Sciatic nerve (tissue), 2 donors: ENCODE results near the gene SMPDL3A. TPM values are rescaled to one million over a fixed set of nuclear protein-coding genes. Genes with fewer than 3 reads are reported as not detected.
A peak's percentile ranks its signal among the peaks of the same experiment; 100 is the strongest.
"Not testable (repeated sequence)": the region's sequence is repeated elsewhere in the genome, so short reads cannot be mapped to it uniquely, and the experiment has no call there.

Source experiments
- ATAC-seq: fragments of 200-7000 bp; cut with Tn5 transposase; one replicate; pipeline ENCODE4 v1.9.1; 2020; ENCODE audit warnings: mild to moderate bottlenecking, moderate library complexity
- DNase-seq: peaks from one replicate; pipeline ENCODE4 v3.0.0-alpha.2; 2020; ENCODE audit warnings: low spot score
- intact Hi-C: fragments of 100-400 bp; cut with DNase I; formaldehyde crosslinking; loops from one replicate; pipeline ENCODE4 v1.14.2; 2022
- total RNA-seq: library from RNA; stranded (reverse); fragmentation: NEBNext Ultra II Directional; extraction: Animal tissue kit (Norgen Biotek cat#: 25700); gene quantifications from one replicate; pipeline ENCODE4 v1.2.1, GENCODE V29; 2021
- donor health status: DM: no; HTN: no; CAD: no.
- donor health status: DM: no; HTN: no; CAD: no.

The SMPDL3A gene, protein sequence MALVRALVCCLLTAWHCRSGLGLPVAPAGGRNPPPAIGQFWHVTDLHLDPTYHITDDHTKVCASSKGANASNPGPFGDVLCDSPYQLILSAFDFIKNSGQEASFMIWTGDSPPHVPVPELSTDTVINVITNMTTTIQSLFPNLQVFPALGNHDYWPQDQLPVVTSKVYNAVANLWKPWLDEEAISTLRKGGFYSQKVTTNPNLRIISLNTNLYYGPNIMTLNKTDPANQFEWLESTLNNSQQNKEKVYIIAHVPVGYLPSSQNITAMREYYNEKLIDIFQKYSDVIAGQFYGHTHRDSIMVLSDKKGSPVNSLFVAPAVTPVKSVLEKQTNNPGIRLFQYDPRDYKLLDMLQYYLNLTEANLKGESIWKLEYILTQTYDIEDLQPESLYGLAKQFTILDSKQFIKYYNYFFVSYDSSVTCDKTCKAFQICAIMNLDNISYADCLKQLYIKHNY
- total RNA-seq = 9.3 TPM

DNA sequence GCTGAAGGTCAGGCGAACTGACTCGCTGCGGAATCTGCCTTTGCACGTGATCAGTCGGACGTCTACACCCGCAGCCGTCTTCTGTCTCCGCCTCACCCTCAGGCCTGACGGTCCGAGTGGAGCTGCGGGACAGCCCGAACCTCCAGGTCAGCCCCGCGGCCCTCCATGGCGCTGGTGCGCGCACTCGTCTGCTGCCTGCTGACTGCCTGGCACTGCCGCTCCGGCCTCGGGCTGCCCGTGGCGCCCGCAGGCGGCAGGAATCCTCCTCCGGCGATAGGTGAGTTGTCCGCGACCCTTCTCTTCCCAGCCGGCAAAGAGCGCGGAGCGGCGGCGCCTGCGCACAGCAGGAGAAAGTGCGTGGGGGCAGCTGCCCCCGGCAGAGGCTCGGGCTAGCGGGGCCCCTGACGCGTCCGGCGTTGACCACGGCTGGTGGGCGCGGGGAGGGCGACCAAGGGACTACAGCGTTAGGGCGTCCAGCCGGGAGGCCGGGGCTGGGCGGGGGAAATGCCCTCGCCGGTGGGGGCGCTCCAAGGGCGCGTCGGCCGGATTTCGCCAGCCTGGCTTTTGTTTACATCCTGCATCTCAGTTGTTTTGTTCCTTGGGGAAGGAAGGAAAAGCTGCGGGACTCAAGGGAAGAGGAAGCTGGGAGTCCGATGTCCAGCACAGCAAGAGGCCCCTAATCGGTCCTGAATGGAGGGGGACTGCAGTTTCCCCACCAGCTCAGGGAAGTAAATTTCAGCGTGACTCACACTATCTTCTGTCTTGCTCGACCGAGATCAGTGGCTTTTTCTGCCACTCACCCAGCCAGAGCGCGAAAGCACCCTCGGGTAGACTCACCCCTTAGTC, at the start of gene SMPDL3A:
TSS of gene SMPDL3A (plus strand) at position 77 of the 846 bp plus-strand sequence. CDS start at position 166, 89 bp downstream.
- peak; percentile 88 for ATAC-seq
- DNase-seq = peak; percentile 83
- intact Hi-C loops = no loop called here

DNA sequence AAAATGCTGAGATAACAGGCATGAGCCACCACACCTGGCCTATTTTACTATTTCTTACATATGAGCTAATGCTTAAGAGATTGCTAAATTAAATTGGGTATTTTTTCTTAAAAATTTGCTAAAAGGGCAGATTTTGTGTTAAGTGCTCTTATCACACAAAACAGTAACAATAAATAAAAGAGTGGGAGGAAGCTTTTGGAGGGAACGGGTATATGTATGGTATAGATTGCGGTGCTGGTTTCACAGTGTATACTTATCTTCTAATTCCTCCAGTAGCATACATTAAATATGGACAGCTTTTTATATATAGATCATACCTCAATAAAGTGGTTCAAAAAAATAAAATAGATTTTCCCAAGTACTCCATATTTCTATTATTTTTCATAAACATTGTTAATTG, 49.0 kb upstream of the SMPDL3A start:
- intact Hi-C loops = no loop called here
- no peak for DNase-seq
- no peak for ATAC-seq

DNA sequence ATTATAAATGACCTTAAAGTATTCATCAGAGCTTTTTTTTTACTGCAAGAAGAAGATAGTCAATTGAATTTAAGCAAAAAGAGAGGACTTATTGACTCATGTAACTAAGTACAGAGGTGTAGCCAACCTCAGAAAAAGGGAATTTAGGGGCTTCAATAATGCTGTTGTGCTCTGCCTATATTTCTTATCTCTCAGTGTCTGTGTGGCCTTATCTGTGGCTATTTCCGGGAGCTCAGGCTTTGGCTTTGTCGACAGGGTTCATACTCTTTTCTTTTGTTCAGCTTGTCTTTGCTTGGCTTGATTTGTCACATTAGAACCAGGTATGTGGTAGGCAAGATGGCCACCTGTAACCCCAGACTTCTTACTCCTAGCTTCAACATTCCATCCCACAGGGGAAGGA, 48.1 kb upstream of the SMPDL3A start:
- ATAC-seq = no peak
- intact Hi-C loops = no loop called here
- DNase-seq = no peak

DNA sequence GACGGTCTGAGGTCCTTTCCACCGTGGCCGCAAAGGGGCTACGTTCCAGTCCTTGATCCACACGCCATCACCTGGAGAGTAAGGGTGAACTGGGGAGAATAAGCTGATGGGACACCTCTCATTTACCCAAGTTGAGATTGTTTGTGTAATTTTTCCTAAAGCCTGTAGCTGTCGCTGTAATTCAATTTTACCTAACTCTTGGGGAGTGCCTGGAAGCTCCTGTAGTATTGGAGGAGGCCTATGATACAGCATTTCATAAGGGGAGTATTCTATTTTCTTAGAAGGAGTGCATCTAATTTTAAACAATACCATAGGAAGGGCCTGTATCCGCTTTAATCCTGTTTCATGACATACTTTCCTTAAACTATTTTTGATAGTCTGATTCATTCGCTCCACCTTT, 44.8 kb upstream of the SMPDL3A start:
- DNase-seq, intact Hi-C loops: not testable (repeated sequence)

DNA sequence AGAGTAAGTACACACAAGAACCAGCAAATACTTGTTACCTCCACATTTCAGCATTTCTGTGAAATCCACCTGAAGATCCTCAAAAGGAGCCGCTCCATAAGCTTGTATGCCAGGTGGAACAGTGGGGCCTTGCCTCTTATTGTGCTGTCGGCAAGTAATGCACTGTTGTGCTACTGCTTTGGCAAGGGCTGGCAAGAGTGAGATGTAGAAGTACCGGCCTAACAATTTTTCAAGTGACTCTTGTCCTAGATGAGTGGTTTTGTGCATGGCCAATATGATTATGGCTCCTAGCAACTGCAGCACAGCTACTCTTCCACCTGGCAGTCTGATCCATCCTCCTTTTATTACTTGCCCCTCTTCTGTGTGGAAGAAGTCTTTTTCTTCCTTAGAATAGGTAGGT, 44.2 kb upstream of the SMPDL3A start:
- ATAC-seq, intact Hi-C loops, DNase-seq: not testable (repeated sequence)

More for the DNA sequence above, 44.8 kb upstream of the SMPDL3A start:
- ATAC-seq = not testable (repeated sequence)

DNA sequence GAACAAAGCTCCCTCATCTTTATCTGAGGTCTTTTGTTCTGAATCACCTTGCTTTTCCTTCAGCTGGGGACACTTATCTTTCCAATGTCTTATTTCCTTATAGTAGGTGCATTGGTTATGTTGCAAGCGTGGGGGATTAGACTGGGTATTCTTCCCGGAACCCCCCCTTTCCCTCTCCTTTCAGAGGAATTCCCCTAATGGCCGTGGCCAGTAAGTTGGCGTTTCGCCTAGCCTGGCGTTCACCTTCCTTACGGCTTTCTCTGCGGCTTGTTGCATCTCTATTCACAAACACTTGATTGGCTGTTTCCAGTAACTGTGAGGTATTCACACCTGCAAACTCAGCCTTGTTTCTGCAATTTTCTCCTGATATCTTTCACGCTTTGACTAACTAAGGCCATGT, 42.4 kb upstream of the SMPDL3A start:
- DNase-seq (no peak), ATAC-seq (no peak)
- intact Hi-C loops = no loop called here

DNA sequence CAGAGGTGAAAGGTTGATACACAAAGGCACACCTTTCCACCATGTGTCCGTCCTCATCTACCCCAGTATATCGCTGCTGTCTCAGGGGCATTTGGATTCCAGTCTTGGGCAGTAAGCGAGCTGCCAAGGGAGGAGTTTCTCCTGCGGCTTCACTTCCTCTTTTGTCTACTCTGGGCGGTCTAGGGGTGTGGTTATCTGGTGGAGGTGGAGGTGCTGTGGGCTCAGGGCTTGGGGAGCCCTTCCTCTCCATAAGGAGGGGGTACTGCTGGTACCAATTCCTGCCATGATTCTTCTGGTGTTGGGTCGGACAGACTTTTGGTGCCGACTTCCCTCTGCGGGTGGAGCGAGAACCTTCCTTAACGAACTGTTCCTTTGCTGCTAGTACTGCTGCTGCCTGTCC, 41.5 kb upstream of the SMPDL3A start:
- intact Hi-C loops = no loop called here
- ATAC-seq (no peak), DNase-seq (no peak)

DNA sequence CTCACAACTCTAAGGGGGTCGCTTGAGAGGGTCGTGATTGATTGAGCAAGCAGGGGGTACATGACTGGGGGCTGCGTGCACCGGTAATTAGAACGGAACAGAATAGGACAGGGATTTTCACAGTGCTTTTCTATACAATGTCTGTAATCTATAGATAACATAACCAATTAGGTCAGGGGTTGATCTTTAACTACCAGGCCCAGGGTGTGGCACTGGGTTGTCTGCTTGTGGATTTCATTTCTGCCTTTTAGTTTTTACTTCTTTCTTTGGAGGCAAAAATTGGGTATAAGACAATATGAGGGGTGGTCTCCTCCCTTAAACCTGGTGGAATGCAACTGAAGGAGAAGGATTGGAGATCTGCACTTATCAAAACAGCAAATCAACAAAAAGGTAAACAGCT, 40.1 kb upstream of the SMPDL3A start:
- intact Hi-C loops, ATAC-seq, DNase-seq: not testable (repeated sequence)

DNA sequence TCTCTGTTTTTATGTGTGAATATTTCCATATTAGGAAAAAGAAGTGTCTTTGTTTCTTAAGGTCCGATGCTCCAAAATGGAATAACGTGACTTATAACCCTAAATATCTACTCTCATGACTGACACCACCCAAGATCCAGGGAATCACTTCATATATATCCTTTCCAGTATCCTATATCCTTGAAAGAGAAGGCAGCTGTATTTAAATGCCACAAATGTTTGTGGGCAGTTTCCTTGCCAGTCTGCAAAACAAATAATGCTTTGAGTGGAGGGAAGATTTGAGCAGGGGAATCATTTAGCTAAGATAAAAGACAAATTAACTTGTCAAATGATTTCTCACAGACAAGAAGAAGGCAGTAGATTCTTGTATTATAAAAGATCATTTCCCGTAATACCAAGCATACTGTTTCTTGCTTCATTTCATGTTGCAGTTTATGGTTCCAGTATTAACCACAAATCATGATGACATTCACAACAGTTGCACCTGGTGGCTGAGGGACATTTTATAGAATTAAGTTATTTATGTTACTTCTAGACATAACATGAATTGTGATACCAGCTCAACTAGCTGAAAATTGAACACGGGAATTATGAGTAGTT, 39.5 kb upstream of the SMPDL3A start:
- intact Hi-C loops = no loop called here
- ATAC-seq (no peak), DNase-seq (no peak)

DNA sequence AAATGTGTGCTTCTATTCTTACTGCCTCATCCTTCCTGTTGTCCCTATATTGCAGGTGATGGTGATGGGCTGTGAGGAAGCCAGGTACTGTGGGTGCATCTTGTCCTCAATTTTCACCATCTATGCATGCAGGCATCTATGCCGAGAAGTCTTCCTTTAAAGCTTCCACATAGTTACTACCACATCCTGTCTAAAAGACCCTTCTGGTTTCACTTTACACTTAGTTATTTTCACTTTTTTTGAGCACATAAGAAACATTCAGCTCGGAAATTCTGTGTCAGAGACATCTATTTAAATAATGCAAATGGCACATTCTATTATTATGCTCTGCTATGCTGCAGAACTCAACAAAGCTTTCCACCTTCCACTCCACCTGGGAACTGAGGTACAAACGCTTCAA, 37.7 kb upstream of the SMPDL3A start:
- intact Hi-C loops = no loop called here
- no peak for DNase-seq
- no peak for ATAC-seq

DNA sequence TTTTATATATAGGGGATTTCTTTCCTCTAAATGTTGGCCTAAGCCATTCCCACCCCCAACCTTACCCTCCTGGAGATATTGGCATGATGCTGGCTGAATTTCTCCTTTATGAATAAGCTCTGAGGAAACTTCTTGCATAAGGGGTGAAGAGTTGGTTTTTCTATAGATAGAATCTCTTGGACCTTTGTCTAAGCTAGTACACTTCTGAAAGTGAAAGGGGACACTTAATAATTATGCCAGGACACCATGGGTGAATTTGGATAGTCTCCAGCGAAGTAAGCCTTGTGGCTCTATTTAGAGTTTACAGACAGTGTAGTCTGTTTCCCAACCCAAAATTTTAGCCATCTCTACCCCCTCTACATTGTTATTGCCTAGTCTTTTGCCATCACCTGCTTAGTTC, 36.6 kb upstream of the SMPDL3A start:
- intact Hi-C loops = no loop called here
- ATAC-seq (no peak), DNase-seq (no peak)

DNA sequence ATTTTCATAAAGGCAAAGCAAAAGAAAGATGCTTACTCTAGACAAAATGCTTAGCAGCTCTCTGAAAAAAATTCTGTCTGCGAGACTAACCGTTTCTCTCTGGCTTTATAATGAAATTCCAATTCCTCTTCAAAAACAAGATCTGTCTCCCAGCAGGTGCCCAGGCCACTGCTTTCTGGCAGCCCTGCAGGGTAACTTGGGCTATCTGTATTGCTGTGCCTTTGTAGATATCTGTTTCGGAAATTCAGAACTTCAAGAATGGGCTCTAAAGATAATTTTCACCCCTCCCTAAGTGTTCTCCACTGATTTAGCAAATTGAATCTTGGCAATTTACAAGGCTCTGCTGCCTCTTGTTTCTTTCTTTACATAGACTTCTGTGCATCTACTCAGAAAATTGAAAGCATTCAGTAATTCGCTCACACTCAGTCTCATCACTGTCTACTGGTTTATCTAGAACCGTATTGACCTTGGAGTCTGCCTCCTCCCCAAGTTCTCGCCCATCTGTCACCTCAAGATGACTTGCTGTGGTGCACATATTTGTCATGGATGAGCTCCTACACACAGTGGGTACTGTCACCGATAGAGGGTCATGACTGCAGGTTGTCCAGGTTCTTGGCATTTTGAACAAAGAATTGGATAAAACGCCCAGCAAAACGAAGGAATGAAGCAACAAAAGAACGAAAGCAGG, 35.9 kb upstream of the SMPDL3A start:
- DNase-seq (no peak), ATAC-seq (no peak)
- intact Hi-C loops = no loop called here

DNA sequence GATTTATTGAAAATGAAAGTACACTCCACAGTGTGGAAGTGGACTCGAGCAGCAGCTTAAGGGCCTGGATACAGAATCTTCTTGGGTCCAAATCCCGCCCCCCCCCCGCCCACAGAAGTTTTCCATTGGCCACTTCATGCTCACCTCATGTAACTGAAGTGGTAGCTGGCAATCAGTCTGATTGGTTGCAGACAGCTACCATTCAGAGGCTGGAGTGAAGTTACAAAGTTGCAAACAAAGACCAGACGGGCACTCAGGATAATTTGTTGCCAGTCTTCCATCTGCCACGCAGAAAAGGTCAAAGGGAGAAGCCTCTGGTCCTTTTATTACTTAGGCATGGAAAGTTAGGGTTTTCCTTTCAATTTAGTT, 35.4 kb upstream of the SMPDL3A start:
- ATAC-seq (no peak), DNase-seq (no peak)
- intact Hi-C loops = no loop called here

DNA sequence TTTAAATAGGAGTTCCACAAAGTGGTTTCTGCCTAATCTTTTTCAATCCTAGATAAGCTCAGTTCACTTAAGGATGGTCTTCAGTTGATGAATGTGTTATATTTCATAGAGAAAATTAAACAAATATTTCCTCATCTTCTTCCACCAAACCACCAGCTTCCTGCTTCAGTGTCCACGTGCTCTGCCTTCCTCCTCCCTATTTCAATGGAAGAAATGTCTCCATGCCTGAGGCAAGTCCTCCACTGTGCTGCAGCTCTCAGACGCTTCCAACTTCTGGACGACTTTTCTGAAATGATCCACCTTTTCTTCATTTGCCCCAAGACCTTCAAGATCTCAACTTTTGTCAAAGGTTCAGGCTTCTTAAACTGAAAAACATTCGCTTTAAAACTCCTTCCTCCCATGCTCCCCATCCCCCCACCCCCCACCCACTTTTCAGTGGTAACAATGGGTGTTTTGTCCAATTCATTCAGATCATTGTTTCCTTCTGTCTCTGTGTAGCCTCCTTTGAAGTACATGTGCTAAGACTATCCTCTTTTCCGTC, 34.8 kb upstream of the SMPDL3A start:
- intact Hi-C loops = no loop called here
- no peak for ATAC-seq
- no peak for DNase-seq

DNA sequence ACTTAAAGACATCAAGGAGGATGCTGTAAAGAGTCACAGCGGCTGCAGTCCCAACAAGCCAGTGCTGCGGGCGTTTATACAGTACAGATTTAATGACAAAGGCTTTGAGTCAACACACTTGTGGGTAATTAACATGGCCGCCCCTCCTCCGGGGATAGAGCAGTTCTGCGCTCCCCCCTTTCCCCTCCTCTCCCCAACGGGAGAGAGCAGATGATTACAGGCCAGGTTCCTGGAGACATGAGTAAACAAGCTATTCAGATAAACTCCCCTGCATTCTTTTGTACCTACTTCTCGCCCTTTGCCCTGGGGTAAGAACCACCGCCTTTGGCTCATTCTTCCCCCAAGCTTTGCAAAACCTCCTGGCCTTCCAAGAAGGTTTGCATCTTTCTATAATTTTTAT, 33.2 kb upstream of the SMPDL3A start:
- ATAC-seq (no peak), DNase-seq (no peak)
- intact Hi-C loops = no loop called here

DNA sequence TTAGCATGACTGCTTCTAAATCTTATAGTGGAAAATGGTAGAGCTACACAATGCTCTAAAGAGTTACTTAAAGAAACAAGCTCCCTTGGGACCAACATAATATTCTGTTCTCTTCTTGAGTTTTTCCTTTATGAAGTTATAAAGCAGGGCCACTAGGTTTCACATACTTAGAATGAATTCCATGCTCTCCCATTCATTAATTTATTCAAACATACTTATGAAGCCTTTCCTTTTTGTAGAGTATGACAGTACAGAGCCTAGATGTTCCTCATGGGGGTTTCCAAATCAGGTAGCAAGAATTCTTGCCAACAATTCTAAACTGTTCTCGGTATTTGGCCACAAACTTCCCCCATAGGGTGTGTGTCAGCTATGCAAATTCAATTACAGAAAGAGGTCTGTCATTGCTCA, 30.1 kb upstream of the SMPDL3A start:
- intact Hi-C loops = no loop called here
- DNase-seq (no peak), ATAC-seq (no peak)

DNA sequence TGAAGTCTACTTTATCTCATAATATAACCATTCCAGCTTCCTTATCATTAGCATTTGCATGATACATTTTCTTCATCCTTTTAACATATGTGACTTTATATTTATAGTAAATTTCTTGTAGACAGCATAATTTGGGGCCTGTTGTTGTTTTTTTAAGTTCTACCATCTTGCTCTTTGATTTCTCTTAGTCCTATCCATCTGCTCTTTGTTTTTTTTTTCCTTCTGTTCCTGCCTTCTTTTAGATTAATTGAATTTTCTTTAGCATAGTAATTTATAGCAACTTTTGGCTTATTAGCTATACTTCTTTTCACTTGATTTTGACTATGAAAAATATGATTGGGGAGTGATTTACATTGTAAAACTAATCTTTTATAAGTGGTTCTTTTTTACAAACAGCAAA, 28.7 kb upstream of the SMPDL3A start:
- DNase-seq (no peak), ATAC-seq (no peak)

DNA sequence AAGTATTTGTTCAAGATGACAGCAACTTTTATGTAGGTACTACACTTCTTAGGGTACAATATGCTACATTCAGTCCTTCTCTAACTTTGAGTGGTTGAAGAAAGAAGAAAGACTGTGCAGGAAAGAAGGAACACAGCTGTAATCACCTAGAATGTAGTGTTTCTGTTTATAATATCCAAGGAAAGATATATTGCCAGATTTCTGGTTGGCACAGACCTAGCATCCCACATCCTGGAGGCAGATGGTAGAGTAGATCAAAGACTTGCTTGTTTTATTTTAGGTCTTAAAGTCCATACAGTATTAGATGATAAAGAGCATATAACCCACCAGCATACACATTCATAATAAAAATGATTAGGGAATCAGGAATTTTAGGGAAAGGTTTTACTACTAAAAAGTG, 22.8 kb upstream of the SMPDL3A start:
- intact Hi-C loops = no loop called here

More for the DNA sequence above, 28.7 kb upstream of the SMPDL3A start:
- intact Hi-C loops = no loop called here

More for the DNA sequence above, 22.8 kb upstream of the SMPDL3A start:
- DNase-seq (no peak), ATAC-seq (no peak)
